ENCODE data around the gene RAB27A.

- no peak for TF ChIP-seq POLR2A (IDR thresholded peaks at IDR 0.05; ENCODE audit: low read depth)
- no peak for TF ChIP-seq CTCF (IDR thresholded peaks at IDR 0.05)
These were observed 29.0 kb downstream of the RAB27A start for GRCh38 chr15:55260562-55261131.

Data from esophagus muscularis mucosa (tissue), 3 donors.